ENCODE data around the gene CHST11. TPM values are rescaled to one million over a fixed set of nuclear protein-coding genes. Genes with fewer than 3 reads are reported as not detected.

The CHST11 gene
- total RNA-seq, 1 donor: 10.8 TPM

DNA sequence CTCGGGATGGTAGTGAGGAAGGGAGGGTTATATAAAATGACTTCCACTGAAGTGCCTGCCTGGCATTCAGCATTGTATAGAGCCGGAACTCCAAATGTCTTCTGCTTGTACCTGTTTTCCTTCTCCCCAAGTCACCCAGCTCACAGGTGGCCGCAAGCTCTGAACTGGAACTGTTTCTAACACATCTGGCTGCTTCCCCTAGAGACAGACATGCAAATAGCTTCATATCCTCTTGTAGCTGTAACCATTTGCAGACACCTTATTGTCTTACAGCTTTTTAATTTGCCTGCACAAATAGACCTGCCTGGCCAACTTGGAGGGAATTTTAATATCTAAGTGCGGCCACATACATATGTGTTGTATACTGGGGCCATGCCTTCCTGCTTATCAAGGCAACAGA is 126.0 kb downstream of the CHST11 start:
- no peak for TF ChIP-seq CTCF (IDR thresholded peaks at IDR 0.05; ENCODE audit: insufficient read depth, low read length)
- H3K4me3 ChIP-seq (ENCODE audit: low read depth, low read length): no peak overlapping the region
- no peak for DNase-seq (ENCODE audit: low read depth)

DNA sequence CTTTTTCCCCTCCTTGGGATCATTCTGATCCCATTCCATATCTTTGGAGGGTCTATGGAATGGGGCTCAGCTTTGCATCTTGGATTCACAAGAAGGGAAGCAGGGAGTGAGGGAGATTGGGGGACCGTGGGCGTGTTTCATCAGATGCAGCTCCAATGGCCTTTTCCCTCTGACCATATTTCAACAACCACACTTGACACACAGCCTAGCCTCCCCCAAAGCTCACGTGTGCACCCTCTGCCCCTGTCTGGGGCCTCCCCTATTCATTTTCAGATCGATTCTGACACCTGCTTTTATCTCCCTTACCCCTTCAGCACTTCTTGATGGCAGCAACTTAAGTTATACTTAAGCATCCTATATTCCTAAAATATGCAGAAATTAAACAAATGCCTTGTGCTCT is 126.6 kb downstream of the CHST11 start:
- no peak for TF ChIP-seq CTCF (IDR thresholded peaks at IDR 0.05; ENCODE audit: insufficient read depth, low read length)
- no peak for DNase-seq (ENCODE audit: low read depth)
- H3K4me3 ChIP-seq (ENCODE audit: low read depth, low read length): no peak overlapping the region

GRCh38 chr12:104585448-104586055 is 128.8 kb downstream of the CHST11 start:
- no peak for DNase-seq (ENCODE audit: low read depth)
- no peak overlapping the region for H3K4me3 ChIP-seq (ENCODE audit: low read depth, low read length)
- no peak for TF ChIP-seq CTCF (IDR thresholded peaks at IDR 0.05; ENCODE audit: insufficient read depth, low read length)

GRCh38 chr12:104586351-104586919 is 129.7 kb downstream of the CHST11 start:
- no peak for TF ChIP-seq CTCF (IDR thresholded peaks at IDR 0.05; ENCODE audit: insufficient read depth, low read length)
- H3K4me3 ChIP-seq (ENCODE audit: low read depth, low read length): no peak overlapping the region
- DNase-seq (ENCODE audit: low read depth): no peak

GRCh38 chr12:104588047-104588920 is 131.5 kb downstream of the CHST11 start:
- no peak overlapping the region for H3K4me3 ChIP-seq (ENCODE audit: low read depth, low read length)
- DNase-seq (ENCODE audit: low read depth): peak; percentile 63
- no peak for TF ChIP-seq CTCF (IDR thresholded peaks at IDR 0.05; ENCODE audit: insufficient read depth, low read length)

DNA sequence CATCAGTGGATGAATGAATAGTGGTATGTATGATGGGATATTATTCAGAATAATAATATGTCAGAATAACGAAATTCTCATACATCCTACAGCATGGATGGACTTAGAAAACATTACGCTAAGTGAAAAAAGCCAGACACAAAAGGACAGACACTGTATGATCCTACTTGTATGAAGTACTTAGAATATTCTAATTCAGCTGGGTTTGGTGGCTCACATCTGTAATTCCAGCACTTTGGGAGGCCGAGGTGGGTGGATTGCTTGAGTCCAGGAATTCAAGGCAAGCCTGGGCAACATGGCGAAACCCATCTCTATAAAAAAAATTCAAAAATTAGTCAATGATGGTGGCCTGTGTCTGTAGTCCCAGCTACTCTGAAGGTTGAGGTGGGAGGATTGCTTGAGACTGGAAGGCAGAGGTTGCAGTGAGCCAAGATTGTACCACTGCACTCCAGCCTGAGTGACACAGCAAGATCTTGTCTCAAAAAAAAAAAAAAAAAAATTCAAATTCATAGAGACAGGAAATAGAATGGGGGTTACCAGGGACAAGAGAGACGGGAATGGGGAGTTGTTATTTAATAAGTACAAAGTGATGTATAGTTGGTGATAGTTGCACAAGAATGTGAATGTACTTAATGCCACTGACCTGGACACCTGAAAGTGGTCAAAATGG is 132.3 kb downstream of the CHST11 start:
- no peak overlapping the region for H3K4me3 ChIP-seq (ENCODE audit: low read depth, low read length)
- DNase-seq (ENCODE audit: low read depth): no peak
- no peak for TF ChIP-seq CTCF (IDR thresholded peaks at IDR 0.05; ENCODE audit: insufficient read depth, low read length)
